B cell (primary cell): ENCODE data around the gene CDK18.

Experiments
- CTCF ChIP-seq: fragments of 200-600 bp; IDR thresholded peaks from one replicate; pipeline ENCODE4 v1.8.0; 2022; ENCODE audit warnings: antibody characterized with exemption, mild to moderate bottlenecking
- EZH2 ChIP-seq: IDR thresholded peaks from 2 replicates; pipeline ENCODE4 v1.6.1; 2012; ENCODE audit warnings: borderline replicate concordance, low read depth, mild to moderate bottlenecking, moderate library complexity, low read length; ENCODE audit not compliant: insufficient read depth, poor library complexity, severe bottlenecking

- TF ChIP-seq CTCF (no peak), EZH2 (no peak)
Observed at GRCh38 chr1:205516362-205516761, 11.9 kb downstream of the CDK18 start.
